Anterior cingulate cortex (tissue), 58 donors: Measurements from ENCODE around the gene LSM7.
A peak's percentile ranks its signal among the peaks of the same experiment; 100 is the strongest.

Experiments used
- DNase-seq, 58 donors: peaks; one replicate each; lab custom pipeline; 2025; lab: John Stamatoyannopoulos, UW

The LSM7 gene

DNA sequence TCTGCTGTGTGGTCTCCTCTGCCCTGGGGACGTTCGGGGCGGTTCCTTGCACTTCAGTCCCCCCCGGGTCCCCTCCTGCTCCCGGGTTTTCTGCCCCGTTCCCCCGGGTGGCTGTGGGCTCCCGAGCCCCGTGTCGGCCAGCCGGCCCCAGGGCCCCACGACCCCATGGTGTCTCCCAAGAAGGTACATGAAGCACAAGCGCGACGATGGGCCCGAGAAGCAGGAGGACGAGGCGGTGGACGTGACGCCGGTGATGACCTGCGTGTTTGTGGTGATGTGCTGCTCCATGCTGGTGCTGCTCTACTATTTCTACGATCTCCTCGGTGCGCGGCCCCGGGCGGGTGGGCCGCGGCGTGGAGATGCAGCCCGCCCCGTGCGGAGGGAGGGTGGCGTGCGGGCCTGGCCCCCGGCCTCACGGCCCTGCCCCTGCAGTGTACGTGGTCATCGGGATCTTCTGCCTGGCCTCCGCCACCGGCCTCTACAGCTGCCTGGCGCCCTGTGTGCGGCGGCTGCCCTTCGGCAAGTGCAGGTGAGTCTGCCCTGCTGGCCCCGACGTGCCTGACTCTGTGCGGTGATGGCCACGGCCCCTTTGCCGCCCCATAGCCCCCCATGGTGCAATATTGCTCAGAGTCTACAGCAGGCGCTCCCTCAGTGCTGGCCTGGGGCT is 11.4 kb upstream of the LSM7 start:
- DNase-seq: no peak

DNA sequence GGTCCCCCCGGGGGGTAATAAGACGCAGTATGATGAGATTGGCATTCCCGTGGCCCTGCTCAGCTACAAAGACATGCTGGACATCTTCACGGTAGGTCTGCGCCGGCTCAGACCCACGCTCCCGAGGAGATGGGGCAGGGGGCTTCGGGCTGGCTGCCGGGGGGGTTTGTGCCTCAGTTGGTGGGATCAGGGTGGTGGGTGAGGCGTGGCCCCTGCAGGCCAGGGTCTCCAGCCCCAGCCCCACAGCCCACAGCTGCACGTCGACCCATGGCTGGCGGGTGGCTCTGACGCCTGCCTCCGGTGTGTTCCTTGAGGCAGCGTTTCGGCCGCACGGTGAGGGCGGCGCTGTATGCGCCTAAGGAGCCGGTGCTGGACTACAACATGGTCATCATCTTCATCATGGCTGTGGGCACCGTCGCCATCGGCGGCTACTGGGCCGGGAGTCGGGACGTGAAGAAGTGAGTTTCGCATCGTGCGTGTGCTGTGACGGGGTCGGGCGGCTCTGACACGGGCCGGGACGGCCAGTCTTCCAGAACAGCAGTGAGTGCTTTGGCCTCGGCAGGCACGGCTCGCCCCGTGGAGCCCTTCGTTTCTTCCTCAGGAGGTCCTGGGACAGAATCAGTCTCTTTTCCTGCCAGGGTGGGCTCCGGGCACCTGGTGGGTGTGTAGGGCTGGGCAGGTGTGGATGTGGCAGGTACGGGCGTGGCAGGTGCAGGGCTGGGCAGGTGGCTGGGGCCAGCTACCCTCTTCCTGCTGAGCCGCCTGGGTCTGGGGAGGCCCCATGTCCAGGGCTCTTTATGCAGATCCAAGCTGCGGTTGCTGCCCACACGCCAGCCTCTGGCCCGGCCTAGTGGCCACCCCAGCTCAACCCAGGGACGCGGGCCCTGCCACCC is 10.6 kb upstream of the LSM7 start:
- no peak for DNase-seq

DNA sequence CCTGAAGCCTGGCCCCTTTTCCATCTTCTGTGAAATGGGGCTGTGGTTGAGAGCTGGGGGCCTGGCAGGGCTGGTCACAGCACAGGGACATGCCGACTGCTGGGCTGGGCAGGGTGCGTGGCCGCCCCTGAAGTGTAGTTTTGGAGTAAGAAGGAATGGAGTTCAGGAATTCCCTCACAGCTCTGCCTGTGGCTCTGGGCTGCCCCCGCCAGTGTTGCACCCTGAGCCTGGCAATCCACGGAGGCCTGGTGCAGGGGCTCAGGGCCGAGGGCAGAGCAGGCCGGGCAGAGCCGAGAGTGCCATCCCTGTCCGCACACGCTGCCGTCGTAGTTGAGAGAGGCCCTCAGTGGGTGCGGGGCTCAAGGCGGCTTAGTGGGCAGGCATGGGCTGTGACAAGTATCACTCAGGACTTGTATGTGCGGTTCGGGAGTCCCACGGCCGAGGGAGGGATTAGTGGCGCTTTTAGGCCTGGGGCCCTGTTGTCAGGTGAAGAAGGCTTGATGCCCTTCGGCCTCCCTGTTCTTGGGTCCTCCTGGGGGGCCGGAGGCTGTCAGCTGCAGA is 9.7 kb upstream of the LSM7 start:
- DNase-seq: no peak

DNA sequence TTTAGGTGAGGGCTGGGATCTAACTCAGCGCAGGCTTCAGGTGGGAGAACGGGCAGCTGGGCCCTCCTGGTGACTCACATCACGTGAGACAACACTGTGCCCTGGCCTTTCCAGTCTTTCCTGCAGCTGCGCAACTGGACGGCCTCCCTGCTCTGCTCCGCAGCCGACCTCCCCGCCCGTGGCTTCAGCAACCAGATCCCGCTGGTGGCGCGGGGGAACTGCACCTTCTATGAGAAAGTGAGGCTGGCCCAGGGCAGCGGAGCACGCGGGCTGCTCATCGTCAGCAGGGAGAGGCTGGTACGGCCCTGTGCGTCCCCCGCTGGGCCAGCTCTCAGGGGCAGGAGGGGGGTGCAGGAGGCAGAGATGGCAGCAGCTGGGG is 8.9 kb upstream of the LSM7 start:
- peak in 50 of 58 donors; percentile 8 to 83 (median 42) for DNase-seq

DNA sequence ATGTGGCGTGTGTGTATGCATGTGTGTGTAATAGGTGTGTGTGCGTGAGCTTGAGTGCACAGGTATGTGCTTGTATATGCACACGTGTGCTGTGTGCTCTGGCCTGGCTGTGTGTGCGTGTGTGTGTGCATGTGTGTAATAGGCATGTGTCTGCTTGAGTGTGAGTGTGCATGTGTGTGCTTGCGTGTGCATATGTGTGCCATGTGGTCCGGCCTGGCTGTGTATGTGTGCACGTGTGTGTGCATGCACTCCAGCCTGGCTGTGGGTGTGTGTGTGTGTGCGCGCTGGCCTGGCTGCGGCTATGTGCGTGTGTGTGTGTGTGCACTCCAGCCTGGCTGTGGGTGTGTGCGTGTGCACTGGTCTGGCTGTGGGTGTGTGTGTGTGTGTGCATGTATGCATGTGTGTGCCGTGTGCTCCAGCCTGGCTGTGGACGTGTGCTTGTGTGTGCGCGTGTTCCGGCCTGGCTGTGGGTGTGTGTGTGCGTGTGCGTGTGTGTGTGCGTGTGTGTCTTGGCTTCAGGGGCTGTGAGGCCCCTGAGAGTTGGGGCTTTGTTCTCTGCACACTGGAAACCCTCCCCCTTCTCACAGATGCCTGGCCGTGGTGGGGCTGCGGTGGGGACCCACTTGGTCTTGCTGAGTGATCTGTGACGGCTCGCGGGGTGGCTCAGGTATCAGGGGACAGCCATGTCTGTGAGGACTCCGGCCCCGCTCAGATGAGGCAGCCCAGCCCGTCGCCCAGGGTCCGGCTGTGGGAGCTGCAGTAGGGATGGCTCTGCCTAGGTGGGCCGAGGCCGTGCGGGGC is 8.3 kb upstream of the LSM7 start:
- DNase-seq: no peak

DNA sequence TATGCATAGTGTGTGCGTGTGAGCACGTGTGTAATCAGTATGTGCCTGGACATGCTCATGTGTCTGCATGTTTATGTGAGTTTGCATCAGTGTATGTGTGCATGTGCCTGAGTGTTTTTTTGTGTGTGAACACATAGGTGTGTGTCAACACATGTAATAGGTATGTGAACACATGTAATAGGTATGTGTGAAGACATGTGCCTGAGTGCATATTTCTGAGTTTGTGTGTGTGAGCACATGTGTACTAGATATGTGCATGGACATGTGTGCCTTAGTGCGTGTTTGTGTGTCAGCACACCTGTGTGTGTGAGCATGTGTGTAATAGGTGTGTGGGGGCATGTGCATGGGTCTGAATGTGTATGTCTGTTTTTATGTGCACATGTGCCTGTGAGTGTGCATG is 7.5 kb upstream of the LSM7 start:
- no peak for DNase-seq

DNA sequence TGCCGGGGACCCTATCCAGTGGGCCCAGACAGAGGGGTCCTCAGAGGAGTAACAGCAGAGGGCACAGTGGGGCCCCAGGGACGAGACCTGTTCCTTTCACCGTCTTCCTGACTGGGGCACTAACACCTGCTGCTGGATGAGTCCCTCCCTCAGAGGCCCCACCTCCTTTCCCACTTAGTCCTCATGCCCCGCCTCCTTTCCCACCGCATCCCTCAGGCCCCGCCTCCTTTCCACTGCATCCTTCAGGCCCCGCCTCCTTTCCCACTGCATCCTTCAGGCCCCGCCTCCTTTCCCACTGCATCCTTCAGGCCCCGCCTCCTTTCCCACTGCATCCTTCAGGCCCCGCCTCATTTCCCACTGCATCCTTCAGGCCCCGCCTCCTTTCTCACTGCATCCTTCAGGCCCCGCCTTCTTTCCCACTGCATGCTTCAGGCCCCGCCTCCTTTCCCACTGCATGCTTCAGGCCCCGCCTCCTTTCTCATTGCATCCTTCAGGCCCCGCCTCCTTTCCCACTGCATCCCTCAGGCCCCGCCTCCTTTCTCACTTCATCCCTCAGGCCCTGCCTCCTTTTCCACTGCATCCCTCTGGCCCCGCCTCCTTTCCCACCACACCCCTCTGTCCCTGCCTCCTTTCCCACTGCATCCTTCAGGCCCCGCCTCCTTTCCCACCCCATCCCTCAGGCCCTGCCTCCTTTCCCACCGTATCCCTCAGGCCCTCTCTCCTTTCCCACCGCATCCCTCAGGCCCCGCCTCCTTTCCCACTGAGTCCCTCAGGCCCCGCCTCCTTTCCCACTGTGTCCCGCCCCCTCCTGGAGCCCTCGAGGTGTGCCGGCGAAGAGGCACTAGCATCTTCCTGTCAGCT is 6.8 kb upstream of the LSM7 start:
- DNase-seq: peak in 1 of 58 donors; percentile 15

DNA sequence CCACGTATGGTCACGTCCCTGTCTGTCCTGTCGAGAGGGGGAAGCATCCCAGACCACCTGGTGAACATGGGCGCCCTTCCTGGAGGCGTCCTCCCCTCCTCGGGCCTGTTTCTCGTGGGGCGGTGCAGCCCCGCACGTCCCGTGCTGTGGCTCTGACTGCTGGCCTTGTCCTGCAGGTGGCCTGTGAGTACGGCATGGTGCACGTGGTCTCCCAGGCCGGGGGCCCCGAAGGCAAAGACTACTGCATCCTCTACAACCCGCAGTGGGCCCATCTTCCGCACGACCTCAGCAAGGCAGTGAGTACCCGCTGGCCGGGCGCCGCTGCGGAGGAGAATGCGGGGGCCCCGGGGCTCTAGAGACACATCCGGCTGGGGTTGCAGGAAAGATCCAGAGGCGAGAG is 6.0 kb upstream of the LSM7 start:
- no peak for DNase-seq

DNA sequence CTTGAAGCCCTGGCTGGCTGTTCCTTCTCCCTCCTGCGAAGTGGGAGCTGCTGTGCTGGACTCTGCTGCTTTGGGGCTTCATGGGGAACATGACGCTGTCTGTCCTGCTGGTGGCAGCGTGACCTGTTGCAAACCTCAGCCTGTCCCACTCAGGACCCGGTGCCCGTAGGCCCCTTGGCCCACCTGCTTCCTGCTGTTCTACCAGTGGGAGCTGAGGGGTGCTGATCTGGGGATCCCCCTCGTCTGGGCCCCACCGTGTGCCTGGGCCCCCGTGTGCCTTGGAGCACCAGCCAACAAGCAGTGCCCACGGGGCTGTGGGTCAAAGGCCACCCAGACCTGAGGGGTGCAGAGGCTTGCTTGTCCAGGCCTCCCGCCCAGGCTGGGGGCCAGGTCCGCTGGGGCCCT is 5.4 kb upstream of the LSM7 start:
- peak in 2 of 58 donors; percentile 3 to 13 for DNase-seq

DNA sequence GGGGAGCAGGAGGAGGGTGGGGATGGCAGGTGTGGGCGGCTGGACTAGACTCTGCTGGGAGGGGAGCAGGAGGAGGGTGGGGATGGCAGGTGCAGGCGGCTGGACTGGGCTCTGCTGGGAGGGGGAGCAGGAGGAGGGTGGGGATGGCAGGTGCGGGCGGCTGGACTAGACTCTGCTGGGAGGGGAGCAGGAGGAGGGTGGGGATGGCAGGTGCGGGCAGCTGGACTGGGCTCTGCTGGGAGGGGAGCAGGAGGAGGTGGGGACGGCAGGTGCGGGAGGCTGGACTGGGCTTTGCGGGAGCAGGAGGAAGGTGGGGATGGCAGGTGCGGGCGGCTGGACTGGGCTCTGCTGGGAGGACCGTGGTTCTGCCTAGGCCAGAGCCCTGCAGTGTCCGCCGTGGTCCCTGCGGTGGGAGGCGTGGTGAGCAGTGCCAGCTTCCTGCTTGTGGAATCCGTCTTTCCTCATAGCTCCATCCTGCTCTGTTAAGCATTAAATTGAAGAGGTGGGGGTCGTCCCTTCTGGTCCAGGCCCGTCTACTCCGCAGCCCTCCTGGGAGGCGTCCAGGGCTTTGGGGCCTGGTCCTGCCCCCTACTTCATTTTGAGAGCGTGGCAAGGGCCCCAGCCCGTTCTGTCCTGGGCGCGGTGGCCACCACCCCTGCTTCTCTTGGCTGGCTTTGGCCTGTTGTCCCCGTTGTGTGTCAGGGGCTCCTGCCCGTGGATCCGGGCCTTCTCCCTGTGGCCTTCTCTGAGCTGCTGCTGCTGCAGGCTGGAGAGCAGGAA is 4.8 kb upstream of the LSM7 start:
- DNase-seq: peak in 1 of 58 donors; percentile 26

DNA sequence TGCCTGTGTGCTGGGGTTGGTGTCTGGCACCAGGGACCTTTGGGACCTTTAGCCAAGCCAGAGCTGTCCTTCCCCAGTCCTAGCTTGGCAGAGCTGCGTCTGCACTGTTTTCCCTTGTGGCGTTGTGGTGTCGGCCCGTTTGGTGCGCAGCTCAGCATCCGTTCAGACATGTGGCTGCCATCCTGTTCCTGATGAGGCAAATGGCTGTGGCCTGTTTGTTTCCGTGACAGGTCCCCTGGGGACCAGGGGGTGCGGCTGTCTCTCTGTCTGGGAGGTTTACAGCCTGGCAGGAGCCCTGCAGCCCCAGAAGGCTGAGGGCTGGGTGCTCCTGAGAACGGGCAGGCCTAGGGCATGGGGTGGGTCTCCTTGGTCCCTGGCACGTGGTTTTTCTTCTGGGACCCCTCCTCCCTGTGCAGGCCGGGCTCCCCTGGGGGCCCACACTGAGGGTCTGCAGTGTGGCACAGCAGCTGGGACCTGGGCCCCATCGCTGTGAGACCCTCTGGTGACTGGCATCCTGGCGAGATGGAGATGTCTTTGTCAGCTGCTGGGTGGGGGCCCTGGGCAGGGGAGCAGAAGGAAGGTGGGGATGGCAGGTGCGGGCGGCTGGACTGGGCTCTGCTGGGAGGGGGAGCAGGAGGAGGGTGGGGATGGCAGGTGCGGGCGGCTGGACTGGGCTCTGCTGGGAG is 4.1 kb upstream of the LSM7 start:
- DNase-seq: peak in 7 of 58 donors; percentile 13 to 43 (median 20)

DNA sequence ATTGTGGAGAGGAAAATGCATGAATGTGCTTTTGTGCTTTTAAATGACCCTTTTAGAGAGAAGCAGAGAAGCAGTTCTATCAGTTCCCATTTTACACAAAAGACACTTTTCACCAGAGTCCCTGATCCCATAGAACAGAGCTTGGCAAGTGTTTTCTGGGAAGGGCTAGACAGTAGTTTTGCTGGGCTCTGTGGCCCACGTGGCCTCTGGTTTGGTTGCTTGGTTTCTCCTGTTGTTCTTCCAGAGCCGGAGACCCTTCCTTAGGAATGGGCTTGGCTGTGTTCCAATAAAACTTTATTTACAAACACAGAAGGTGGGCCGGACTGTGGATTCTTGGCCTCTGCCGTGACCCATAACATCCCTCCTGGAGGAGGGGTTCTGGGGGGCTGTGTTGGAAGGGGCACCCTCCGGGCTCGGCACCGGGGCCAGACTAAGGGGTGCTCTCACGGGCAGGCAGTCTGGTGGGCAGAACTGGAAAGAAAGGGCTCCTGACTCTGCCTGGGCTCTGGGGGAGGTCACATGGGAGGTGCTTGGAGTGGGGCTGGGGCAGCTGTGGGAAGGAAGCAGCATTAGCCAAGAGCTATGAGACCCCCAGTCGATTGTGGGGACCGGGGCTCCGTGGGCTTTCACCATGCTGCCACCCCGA is 3.3 kb upstream of the LSM7 start:
- DNase-seq: peak in 29 of 58 donors; percentile 12 to 70 (median 40)

DNA sequence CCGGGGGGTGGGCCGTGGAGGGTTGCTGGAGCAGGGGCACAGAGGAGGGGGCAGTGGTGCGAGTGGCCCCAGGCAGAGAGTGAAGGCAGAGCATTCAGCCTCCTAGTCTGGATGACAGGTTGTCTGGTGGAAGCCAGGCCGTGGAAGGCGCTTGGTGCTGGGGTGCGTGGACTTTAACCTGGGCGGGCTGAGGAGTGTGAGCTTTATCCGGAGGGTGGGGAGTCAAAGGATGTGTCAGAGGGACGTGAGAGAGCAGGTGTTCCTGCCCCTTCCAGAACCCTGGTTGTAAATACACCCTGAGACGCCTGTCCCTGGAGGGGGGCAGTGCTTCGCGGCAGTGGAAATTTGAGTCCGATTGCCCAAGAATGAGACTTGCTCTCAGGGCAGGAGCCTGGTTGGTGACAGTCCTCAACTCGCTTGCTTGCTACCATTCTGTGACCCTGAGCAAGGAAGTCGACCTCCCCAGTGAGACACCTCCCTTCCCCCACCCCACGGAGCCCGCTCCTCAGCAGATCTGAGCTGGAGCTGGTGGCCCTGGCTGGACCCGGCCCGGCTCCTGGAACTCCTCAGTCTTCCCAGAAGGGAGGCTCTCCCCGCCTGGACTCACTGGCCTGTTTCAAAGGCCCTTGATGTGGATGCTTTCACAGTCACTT is 2.4 kb upstream of the LSM7 start:
- DNase-seq: peak in 2 of 58 donors; percentile 27 to 46

DNA sequence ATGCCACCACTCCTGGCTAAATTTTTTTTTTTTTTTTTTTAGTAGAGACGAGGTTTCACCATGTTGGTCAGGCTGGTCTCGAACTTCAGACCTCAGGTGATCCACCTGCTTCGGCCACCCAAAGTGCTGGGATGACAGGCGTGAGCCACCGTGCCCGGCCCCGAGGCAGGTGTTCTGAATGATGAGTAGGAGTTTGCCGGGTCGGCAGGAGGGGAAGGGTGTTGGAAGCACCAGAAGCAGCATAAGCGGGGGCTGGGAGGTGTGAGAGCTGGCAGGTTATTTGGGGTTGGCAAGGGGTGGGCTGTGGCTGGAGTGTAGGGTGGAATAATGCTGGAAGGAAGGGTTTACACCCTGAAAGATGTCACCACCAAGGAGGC is 1.9 kb upstream of the LSM7 start:
- no peak for DNase-seq

DNA sequence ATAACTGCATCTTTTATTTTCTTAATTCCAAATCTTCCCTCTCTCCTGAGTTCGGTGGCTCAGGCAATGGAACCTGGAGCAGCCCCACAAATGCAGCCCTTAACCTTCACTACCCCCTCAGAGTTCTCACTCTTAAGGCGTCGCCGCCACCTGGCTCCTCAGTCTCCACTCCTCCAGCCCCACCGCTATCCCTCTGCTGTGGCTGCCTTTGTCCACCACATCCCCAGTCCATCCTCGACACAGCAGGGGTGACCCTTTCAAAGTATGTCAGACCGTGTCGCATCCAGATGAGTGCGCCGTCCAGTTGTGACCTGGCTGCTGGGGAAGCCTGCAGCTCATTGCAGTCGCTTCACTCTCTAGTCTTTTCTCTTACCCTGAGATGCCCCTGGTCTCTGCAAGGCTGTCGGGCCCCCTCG is 1.1 kb upstream of the LSM7 start:
- no peak for DNase-seq

DNA sequence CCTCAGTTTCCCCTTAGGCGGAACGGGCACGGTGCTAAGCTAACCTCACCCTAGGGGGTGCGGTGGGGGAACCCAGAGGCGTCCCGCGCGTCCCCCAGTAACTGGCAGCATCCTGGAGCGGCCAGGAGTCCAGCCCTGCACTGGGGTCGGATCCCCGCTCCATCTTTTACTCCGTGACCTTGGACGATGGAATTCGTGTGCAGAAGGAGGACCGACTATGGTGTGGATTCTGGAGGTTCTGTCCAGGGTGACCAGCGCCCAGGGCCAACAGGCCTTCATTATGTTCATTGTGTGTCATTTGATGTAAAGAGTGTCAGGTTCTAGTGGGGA is 728 bp upstream of the LSM7 start:
- DNase-seq: no peak

DNA sequence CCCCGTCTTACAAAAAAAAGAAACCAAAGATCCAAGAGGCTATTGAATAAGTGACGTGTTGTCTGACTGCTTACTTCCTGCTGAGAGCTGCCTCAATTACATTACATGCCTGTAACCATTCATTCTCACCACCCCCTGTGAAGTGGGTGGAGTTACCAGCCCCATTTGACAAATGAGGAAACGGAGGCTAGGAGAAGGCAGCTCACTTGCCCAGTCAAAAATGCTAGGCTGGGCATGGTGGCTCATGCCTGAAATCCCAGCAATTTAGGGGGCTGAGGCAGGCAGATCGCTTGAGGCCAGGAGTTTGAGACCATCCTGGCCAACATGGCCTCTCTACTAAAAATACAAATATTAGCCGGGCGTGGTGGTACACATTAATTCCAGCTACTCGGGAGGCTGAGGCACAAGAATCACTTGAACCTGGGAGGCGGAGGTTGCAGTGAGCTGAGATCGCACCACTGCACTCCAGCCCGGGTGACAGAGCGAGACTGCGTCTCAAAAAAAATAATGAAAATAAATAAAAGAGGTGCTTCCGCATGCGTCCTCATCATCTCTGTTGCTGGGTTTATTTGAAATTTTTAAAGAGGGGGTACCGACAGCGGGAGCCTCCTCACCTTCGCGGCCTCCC is 499 bp downstream of the LSM7 start:
- DNase-seq: peak in 28 of 58 donors; percentile 12 to 66 (median 32)
